ENCODE measurements around the gene TSHZ2. TPM values are rescaled to one million over a fixed set of nuclear protein-coding genes. Genes with fewer than 3 reads are reported as not detected.

TSHZ2 gene
- total and polyA plus RNA-seq, 9 of the 15 experiments (the other 6 are each of a cell fraction or from before 2014, with no cell fraction given): 0.03 to 0.20 (median 0.05) TPM; not detected in 4

- peak; percentile 75 for TF ChIP-seq RBM25 (IDR thresholded peaks at IDR 0.05; ENCODE audit: low read depth, low read length, severe bottlenecking)
- peak; percentile 30 for TF ChIP-seq ZFP36 (IDR thresholded peaks at IDR 0.05; ENCODE audit: low read depth, low read length, partially characterized antibody)
- no peak for TF ChIP-seq SRF (CRISPR knock-in tag; IDR thresholded peaks at IDR 0.05)
- TF ChIP-seq DACH1 (IDR thresholded peaks at IDR 0.05; ENCODE audit: partially characterized antibody): no peak
- no peak for TF ChIP-seq TEAD2 (tag; IDR thresholded peaks at IDR 0.05)
- 0 out of 2 replicates have a peak, but pooled peaks have one; percentile 15 for TF ChIP-seq BCOR (IDR thresholded peaks at IDR 0.05)
- TF ChIP-seq ARHGAP35 (IDR thresholded peaks at IDR 0.05; ENCODE audit: partially characterized antibody): no peak
- TF ChIP-seq MAFK (IDR thresholded peaks at IDR 0.05; ENCODE audit: low read length): no peak
- no peak for TF ChIP-seq BACH1 (tag; IDR thresholded peaks at IDR 0.05)
- TF ChIP-seq ELK3 (CRISPR knock-in tag; IDR thresholded peaks at IDR 0.05): no peak
- no peak overlapping the region for H3K4me2 ChIP-seq (ENCODE audit: insufficient read depth, low read length)
- H4K20me1 ChIP-seq (replicated peaks; ENCODE audit: control insufficient read depth, insufficient read depth, low read length): no peaks in the 10 kb centered on the region
- H3K79me2 ChIP-seq (ENCODE audit: control insufficient read depth, insufficient read depth, low read length): no peaks in the 10 kb centered on the region
- no TSS peak for BruUV-seq (replicated peaks)
- H3K36me3 ChIP-seq (ENCODE audit: control insufficient read depth, insufficient read depth, low read length): no peaks in the 10 kb centered on the region
- intact Hi-C loops (cut with micrococcal nuclease) (no loop called here), in situ Hi-C loops (cut with MboI) (no loop called here)
- FAIRE-seq (no peak), DNase-seq (ENCODE audit: extremely low read depth in 1 of 4, low spot score in 3 of 4) (no peak), ATAC-seq (no peak)
- no peak overlapping the region for H3K4me3 ChIP-seq
- no peak overlapping the region for H3K9ac ChIP-seq (ENCODE audit: insufficient read depth in 1 of 2, low read depth in 2 of 2, low read length in 2 of 2)
- no peaks in the 10 kb centered on the region for H3K9me1 ChIP-seq (ENCODE audit: control insufficient read depth, insufficient read depth, low read length)
- H3K4me1 ChIP-seq (replicated peaks in 1 of 2; ENCODE audit: control insufficient read depth in 2 of 2, insufficient read depth in 2 of 2, low read length in 2 of 2): no peaks in the 10 kb centered on the region; a peak in 1 of 5 replicates
- no peak overlapping the region for H3K27ac ChIP-seq (ENCODE audit: extremely low read depth, low read depth, low read length)
- POLR2A ChIA-PET: no interaction called here
- peaks cover 2 to 41% of the 10 kb centered on the region in 2 experiments; a peak in 4 of 5 replicates for H3K27me3 ChIP-seq (ENCODE audit: control insufficient read depth in 2 of 2, insufficient read depth in 2 of 2, low read length in 2 of 2)
- no peak overlapping the region for H2AFZ ChIP-seq (ENCODE audit: low read depth, low read length)
- CTCF ChIA-PET (ENCODE audit: low intra/inter-chr PET ratio): no interaction called here
- H3K9me3 ChIP-seq (replicated peaks; ENCODE audit: control insufficient read depth, insufficient read depth, low read depth, low read length): no peaks in the 10 kb centered on the region
- WGBS (ENCODE audit: insufficient coverage, low coverage, missing lambda C conversion rate): 28% methylated on average over 3 of the region's 3 CpGs
Measured at GRCh38 chr20:53384392-53384791, 412.2 kb downstream of the TSHZ2 start.
